HepG2 (cell line): Measurements from ENCODE around the gene PLAGL2. TPM values are rescaled to one million over a fixed set of nuclear protein-coding genes. Genes with fewer than 3 reads are reported as not detected.

Source experiments
- AHR ChIP-seq: IDR thresholded peaks from 2 replicates; pipeline ENCODE4 v1.6.1; 2018; ENCODE audit warnings: missing genetic modification reagents, missing compliant biosample characterization
- CBX2 ChIP-seq, 2 experiments: fragments of 200-600 bp in 1 of 2; sonication (generic); formaldehyde crosslinking in 1 of 2; IDR thresholded peaks; 2 replicates each; pipeline versions ENCODE4 v1.7.0 to v1.8.1; 2018 to 2022; ENCODE audit warnings: low read depth in 2 of 2, low read length in 1 of 2, mild to moderate bottlenecking in 1 of 2, missing genetic modification reagents in 1 of 2
- CREM ChIP-seq, 2 experiments: sonication (generic) in 1 of 2; formaldehyde crosslinking in 1 of 2; IDR thresholded peaks; 2 replicates each; pipeline versions ENCODE4 v1.4.0 to v1.6.1; 2016 to 2020; ENCODE audit warnings: antibody characterized with exemption in 1 of 2, mild to moderate bottlenecking in 1 of 2, missing genetic modification reagents in 1 of 2
- FOXA3 ChIP-seq: IDR thresholded peaks from 2 replicates; pipeline ENCODE4 v1.6.1; 2016; ENCODE audit warnings: missing genetic modification reagents, missing compliant biosample characterization
- GPN1 ChIP-seq: sonication (generic); formaldehyde crosslinking; IDR thresholded peaks from 2 replicates; pipeline ENCODE4 v1.5.1; 2020; ENCODE audit warnings: missing genetic modification reagents, borderline replicate concordance
- KLF13 ChIP-seq: sonication (generic); formaldehyde crosslinking; IDR thresholded peaks from 2 replicates; pipeline ENCODE4 v1.4.0; 2020; ENCODE audit warnings: mild to moderate bottlenecking, missing genetic modification reagents
- NCOA5 ChIP-seq: sonication (generic); formaldehyde crosslinking; IDR thresholded peaks from 2 replicates; pipeline ENCODE4 v1.4.0; 2020; ENCODE audit warnings: missing genetic modification reagents
- NFE2L2 ChIP-seq: fragments of 150-350 bp; IDR thresholded peaks from 2 replicates; pipeline ENCODE4 v1.6.1; 2014; ENCODE audit warnings: low read length
- NFYC ChIP-seq: IDR thresholded peaks from 2 replicates; pipeline ENCODE4 v1.6.1; 2016; ENCODE audit warnings: missing genetic modification reagents, missing compliant biosample characterization
- NR2F2 ChIP-seq: IDR thresholded peaks from 2 replicates; pipeline ENCODE4 v1.6.1; 2012; ENCODE audit warnings: low read depth, inconsistent platforms, borderline replicate concordance
- ZC3H4 ChIP-seq: sonication (generic); formaldehyde crosslinking; IDR thresholded peaks from 2 replicates; pipeline ENCODE4 v1.4.0; 2020; ENCODE audit warnings: missing genetic modification reagents, borderline replicate concordance
- ZUFSP ChIP-seq: sonication (generic); formaldehyde crosslinking; IDR thresholded peaks from 2 replicates; pipeline ENCODE4 v1.9.0; 2021; ENCODE audit warnings: missing genetic modification reagents, mild to moderate bottlenecking, borderline replicate concordance
- polyA plus RNA-seq, 8 experiments: library from polyadenylated mRNA; depleted of rRNA in 3 of 8; stranded (reverse) in 7 of 8; unstranded in 1 of 8; fragments of >200 nt; fragmentation: Illumina TruSeq in 4 of 8; extraction: Trizol in 4 of 8; gene quantifications; 2 replicates each; pipeline versions ENCODE4 v1.2.1 to v1.2.3, GENCODE V29; 2011 to 2016; ENCODE audit warnings: low read depth in 4 of 8, missing spikeins in 1 of 8, mixed read lengths in 1 of 8; ENCODE audit not compliant: insufficient read depth in 1 of 8
- total RNA-seq, 5 experiments: library from RNA; depleted of rRNA; stranded (reverse); fragments of >200 nt; fragmentation: Illumina TruSeq; extraction: Trizol; gene quantifications; 2 replicates each; pipeline ENCODE4 v1.2.3, GENCODE V29; 2016; ENCODE audit warnings: low read depth in 1 of 5

Gene PLAGL2
- total and polyA plus RNA-seq, 2 of the 13 experiments (the other 11 are each of a cell fraction or from before 2014, with no cell fraction given): 15.2 to 15.3 TPM

- TF ChIP-seq ZUFSP (CRISPR knock-in tag) (no peak), CBX2 (IDR thresholded peaks at IDR 0.05; ENCODE audit: low read depth, low read length) (no peak), CBX2 (CRISPR knock-in tag; IDR thresholded peaks at IDR 0.05; ENCODE audit: low read depth) (no peak), NR2F2 (no peak), GPN1 (CRISPR knock-in tag) (no peak), FOXA3 (CRISPR knock-in tag) (no peak), NFE2L2 (no peak), KLF13 (no peak), CREM (IDR thresholded peaks at IDR 0.05) (no peak), CREM (CRISPR knock-in tag; IDR thresholded peaks at IDR 0.05) (no peak), NCOA5 (CRISPR knock-in tag) (no peak), NFYC (CRISPR knock-in tag) (no peak), AHR (CRISPR knock-in tag) (no peak), ZC3H4 (CRISPR knock-in tag) (no peak)
Observed at GRCh38 chr20:32190616-32191415, 16.7 kb downstream of the PLAGL2 start (continued).
